Pons (tissue), 1 donor: ENCODE results near the gene AFMID.

ENCODE experiments used
- DNase-seq: peaks from one replicate; pipeline ENCODE4 v3.0.0-alpha.2; 2016; ENCODE audit warnings: low spot score

AFMID gene

GRCh38 chr17:78255029-78255656 lies 68.0 kb downstream of the AFMID start:
- DNase-seq, result no peak

- DNase-seq, result no peak
Measured at GRCh38 chr17:78255953-78256706, 69.0 kb downstream of the AFMID start.

GRCh38 chr17:78256707-78257591 lies 69.8 kb downstream of the AFMID start:
- no peak for DNase-seq
